IMR-90 (cell line): Measurements from ENCODE around the gene PID1. TPM values are rescaled to one million over a fixed set of nuclear protein-coding genes. Genes with fewer than 3 reads are reported as not detected.
A peak's percentile ranks its signal among the peaks of the same experiment; 100 is the strongest.

Source experiments
- ATAC-seq: fragments of 200-7000 bp; cut with Tn5 transposase; 2 replicates; pipeline ENCODE4 v1.9.1; 2020; ENCODE audit warnings: low read depth, mild to moderate bottlenecking, moderate library complexity
- BruUV-seq: library from RNA; stranded (reverse); fragments of 400-500 nt; replicated peaks from 2 replicates; lab custom pipeline; 2021; lab: Mats Ljungman, UMichigan
- CTCF ChIA-PET: fragments of 300-600 bp; formaldehyde crosslinking; extraction: SDS; loops from one replicate; lab custom pipeline; 2021; ENCODE audit warnings: antibody characterized with exemption; lab: Yijun Ruan, JAX
- POLR2A ChIA-PET: fragments of 300-600 bp; sonication (Branson Sonifier 250); formaldehyde crosslinking; loops from one replicate; lab custom pipeline; 2022; ENCODE audit warnings: antibody characterized with exemption; ENCODE audit not compliant: unreplicated experiment; lab: Charles Lee
- DNase-seq: peaks from one replicate; pipeline ENCODE4 v3.0.0; 2013
- H2AFZ ChIP-seq: replicated peaks from 2 replicates; pipeline ENCODE3; 2013; ENCODE audit warnings: low read length, mild to moderate bottlenecking; ENCODE audit not compliant: poor library complexity
- H2AK5ac ChIP-seq: 2 replicates; pipeline ENCODE4 v1.6.1; 2013; ENCODE audit warnings: low read depth, low read length, inconsistent platforms
- H2AK9ac ChIP-seq: replicated peaks from 2 replicates; pipeline ENCODE3; 2013; ENCODE audit warnings: mild to moderate bottlenecking, low read depth, low read length, moderate library complexity; ENCODE audit not compliant: poor library complexity
- H2BK120ac ChIP-seq: 2 replicates; pipeline ENCODE4 v1.6.1; 2013; ENCODE audit warnings: low read depth, low read length, inconsistent platforms
- H2BK15ac ChIP-seq: 3 replicates; pipeline ENCODE4 v1.6.1; 2013; ENCODE audit warnings: low read depth, low read length, inconsistent platforms
- H2BK20ac ChIP-seq: 2 replicates; pipeline ENCODE4 v1.6.1; 2013; ENCODE audit warnings: low read depth, mild to moderate bottlenecking, inconsistent platforms, low read length, moderate library complexity
- H2BK5ac ChIP-seq: 2 replicates; pipeline ENCODE4 v1.6.1; 2013; ENCODE audit warnings: mild to moderate bottlenecking, low read depth, low read length, inconsistent platforms; ENCODE audit not compliant: poor library complexity, severe bottlenecking
- H3K14ac ChIP-seq: replicated peaks from 2 replicates; pipeline ENCODE4 v1.6.1; 2013; ENCODE audit warnings: low read depth, low read length, inconsistent platforms
- H3K18ac ChIP-seq: 2 replicates; pipeline ENCODE4 v1.6.1; 2013; ENCODE audit warnings: low read depth, low read length, control low read depth
- H3K23ac ChIP-seq: 2 replicates; pipeline ENCODE4 v1.6.1; 2013; ENCODE audit warnings: low read depth, low read length, inconsistent platforms
- H3K27ac ChIP-seq: 2 replicates; pipeline ENCODE4 v1.5.1; 2013; ENCODE audit warnings: mild to moderate bottlenecking, control low read depth, low read length; ENCODE audit not compliant: insufficient read depth
- H3K27me3 ChIP-seq: 2 replicates; pipeline ENCODE4 v1.6.1; 2013; ENCODE audit warnings: low read length; ENCODE audit not compliant: control insufficient read depth, insufficient read depth
- H3K36me3 ChIP-seq: 2 replicates; pipeline ENCODE4 v1.6.1; 2013; ENCODE audit warnings: low read length, mixed read lengths; ENCODE audit not compliant: control insufficient read depth, insufficient read depth
- H3K4ac ChIP-seq: 2 replicates; pipeline ENCODE4 v1.6.1; 2013; ENCODE audit warnings: low read depth, low read length, inconsistent platforms
- H3K4me1 ChIP-seq: 2 replicates; pipeline ENCODE4 v1.6.1; 2013; ENCODE audit warnings: low read length, mixed read lengths; ENCODE audit not compliant: control insufficient read depth, insufficient read depth
- H3K4me2 ChIP-seq: 2 replicates; pipeline ENCODE4 v1.6.1; 2013; ENCODE audit warnings: low read depth, mild to moderate bottlenecking, control low read depth, low read length, moderate library complexity
- H3K4me3 ChIP-seq: 2 replicates; pipeline ENCODE4 v1.5.1; 2013; ENCODE audit warnings: low read depth, mild to moderate bottlenecking, control low read depth, low read length, moderate library complexity; ENCODE audit not compliant: insufficient read depth
- H3K56ac ChIP-seq: 2 replicates; pipeline ENCODE4 v1.6.1; 2013; ENCODE audit warnings: low read length, inconsistent platforms; ENCODE audit not compliant: insufficient read depth; ENCODE audit errors: extremely low read depth
- H3K79me1 ChIP-seq, 2 experiments: 2 replicates each; pipeline ENCODE4 v1.6.1; 2013; ENCODE audit warnings: low read length in 2 of 2, inconsistent platforms in 1 of 2, low read depth in 1 of 2
- H3K9ac ChIP-seq: 2 replicates; pipeline ENCODE4 v1.6.1; 2013; ENCODE audit warnings: low read depth, low read length, control low read depth
- H3K9me1 ChIP-seq: 2 replicates; pipeline ENCODE4 v1.6.1; 2013; ENCODE audit warnings: low read length, inconsistent platforms; ENCODE audit not compliant: insufficient read depth
- H3K9me3 ChIP-seq: 2 replicates; pipeline ENCODE4 v1.6.1; 2013; ENCODE audit warnings: low read length; ENCODE audit not compliant: control insufficient read depth, insufficient read depth
- H4K20me1 ChIP-seq: 2 replicates; pipeline ENCODE4 v1.6.1; 2013; ENCODE audit warnings: low read length, inconsistent platforms; ENCODE audit not compliant: insufficient read depth
- H4K5ac ChIP-seq: 2 replicates; pipeline ENCODE4 v1.6.1; 2013; ENCODE audit warnings: mild to moderate bottlenecking, low read depth, low read length, control low read depth
- H4K8ac ChIP-seq, 2 experiments: 2 replicates each; pipeline ENCODE4 v1.6.1; 2013; ENCODE audit warnings: low read depth in 2 of 2, low read length in 2 of 2, control low read depth in 1 of 2, inconsistent platforms in 1 of 2
- H4K91ac ChIP-seq: 2 replicates; pipeline ENCODE4 v1.6.1; 2013; ENCODE audit warnings: low read depth, low read length, inconsistent platforms; ENCODE audit not compliant: insufficient read depth
- CEBPB ChIP-seq: IDR thresholded peaks from 2 replicates; pipeline ENCODE4 v1.6.1; 2012; ENCODE audit warnings: low read depth, low read length, improper control_type of control experiment
- CHD1 ChIP-seq: IDR thresholded peaks from 2 replicates; pipeline ENCODE4 v1.6.1; 2012; ENCODE audit warnings: low read depth, low read length, improper control_type of control experiment
- POLR2A ChIP-seq: IDR thresholded peaks from 2 replicates; pipeline ENCODE4 v1.6.1; 2012; ENCODE audit warnings: mild to moderate bottlenecking, low read depth, low read length
- RFX5 ChIP-seq: IDR thresholded peaks from 2 replicates; pipeline ENCODE4 v1.8.0; 2012; ENCODE audit warnings: low read depth, mild to moderate bottlenecking, low read length, moderate library complexity
- USF2 ChIP-seq: fragments of 150-350 bp; IDR thresholded peaks from 2 replicates; pipeline ENCODE4 v1.6.1; 2017; ENCODE audit warnings: mild to moderate bottlenecking, antibody characterized with exemption, low read length, low read depth
- WGBS, 2 experiments: methylation state at CpG; one replicate each; pipeline versions ENCODE4 v1.1.5 to v1.1.7; 2013; ENCODE audit warnings: missing lambda C conversion rate in 2 of 2; ENCODE audit not compliant: insufficient read length in 1 of 2; ENCODE audit errors: extremely low coverage in 2 of 2; 5-methylcytosine and 5-hydroxymethylcytosine counted together
- dilution Hi-C: fragments of 300-500 bp; cut with HindIII; formaldehyde crosslinking; loops from one replicate; pipeline ENCODE4 v1.14.3; 2018; ENCODE audit warnings: low sequenced_read_pairs; ENCODE audit not compliant: unreplicated experiment
- in situ Hi-C: fragments of 300-500 bp; cut with MboI; formaldehyde crosslinking; loops from 3 replicates; pipeline ENCODE4 v1.14.3; 2019; ENCODE audit warnings: low sequenced_read_pairs, inconsistent platforms, mixed read lengths
- intact Hi-C: fragments of 100-400 bp; cut with micrococcal nuclease; formaldehyde crosslinking; loops from 2 replicates; pipeline ENCODE4 v1.10.0; 2022
- polyA plus RNA-seq, 3 experiments: library from polyadenylated mRNA; depleted of rRNA; stranded (reverse); fragments of >200 nt; gene quantifications; 2 replicates each; pipeline ENCODE4 v1.2.3, GENCODE V29; 2012; ENCODE audit warnings: low replicate concordance in 1 of 3
- total RNA-seq: library from RNA; depleted of rRNA; stranded (reverse); fragments of >200 nt; gene quantifications from 2 replicates; pipeline ENCODE4 v1.2.3, GENCODE V29; 2012

The PID1 gene
- total and polyA plus RNA-seq, 2 of the 4 experiments (the other 2 are of a cell fraction): 0.90 to 1.9 TPM

GRCh38 chr2:229174794-229175496 is 96.1 kb downstream of the PID1 start:
- no peak overlapping the region for H2AK9ac ChIP-seq
- H3K14ac ChIP-seq: no peak overlapping the region
- no peak overlapping the region for H4K5ac ChIP-seq
- no peaks in the 10 kb centered on the region for H3K27me3 ChIP-seq
- CTCF ChIA-PET: no interaction called here
- H3K4me3 ChIP-seq: no peak overlapping the region
- H3K36me3 ChIP-seq: no peaks in the 10 kb centered on the region
- H3K4ac ChIP-seq: no peak overlapping the region; the same call in 1 of the 2 replicates
- peak; percentile 3 for DNase-seq
- H3K23ac ChIP-seq: no peak overlapping the region
- no TSS peak for BruUV-seq
- in situ Hi-C loops (no loop called here), dilution Hi-C loops (no loop called here), intact Hi-C loops (no loop called here)
- H4K8ac ChIP-seq: no peak overlapping the region
- POLR2A ChIA-PET: no interaction called here
- no peak overlapping the region for H2AK5ac ChIP-seq
- no peak overlapping the region for H2BK5ac ChIP-seq
- no peak for TF ChIP-seq POLR2A
- TF ChIP-seq USF2: no peak
- TF ChIP-seq CHD1: no peak
- no peak for TF ChIP-seq RFX5
- no peak for TF ChIP-seq CEBPB
- H2AFZ ChIP-seq: no peak overlapping the region
- H3K4me2 ChIP-seq: no peak overlapping the region
- no peak overlapping the region for H3K56ac ChIP-seq
- no peak overlapping the region for H2BK15ac ChIP-seq
- no peaks in the 10 kb centered on the region for H3K79me1 ChIP-seq
- H3K4me1 ChIP-seq: no peaks in the 10 kb centered on the region
- H3K9ac ChIP-seq: no peak overlapping the region
- peak overlapping the region; percentile 1; the same call in 1 of the 2 replicates for H3K27ac ChIP-seq
- H4K91ac ChIP-seq: no peak overlapping the region
- no peak overlapping the region for H3K18ac ChIP-seq
- no peak overlapping the region for H2BK20ac ChIP-seq
- H3K9me1 ChIP-seq: no peaks in the 10 kb centered on the region
- peak; percentile 51; the same call in 1 of the 2 replicates for ATAC-seq
- H4K20me1 ChIP-seq: no peaks in the 10 kb centered on the region
- no CpG with 5 or more reads among the region's 4 CpGs for WGBS, 2 experiments
- H2BK120ac ChIP-seq: no peak overlapping the region; the same call in 1 of the 2 replicates
- H3K9me3 ChIP-seq: peaks cover 6% of the 10 kb centered on the region
